Measurements from ENCODE around the gene PRDM5. TPM values are rescaled to one million over a fixed set of nuclear protein-coding genes. Genes with fewer than 3 reads are reported as not detected.

The PRDM5 gene
- total RNA-seq, 1 donor from 2014 or later, result 21.9 TPM

DNA sequence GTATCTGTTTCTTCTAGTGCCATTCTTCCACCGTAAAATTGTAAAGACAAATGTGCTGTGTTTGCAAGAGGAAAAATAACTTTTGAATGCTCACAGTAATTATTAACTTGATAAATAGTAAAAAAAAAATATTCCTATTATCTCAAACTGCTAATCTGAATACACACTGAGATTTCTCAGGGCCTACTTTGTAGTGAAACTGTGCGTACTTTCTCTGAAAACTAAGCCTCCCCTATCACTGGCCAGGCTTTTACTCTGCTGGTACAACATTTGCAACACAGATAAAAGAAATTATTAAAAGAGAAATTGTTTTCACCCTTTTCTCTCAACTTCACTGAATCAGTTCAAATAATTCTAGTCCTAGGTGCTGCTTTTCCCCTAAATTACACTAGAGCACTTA is 137.3 kb downstream of the PRDM5 start:
- Mint-ChIP-seq H3K4me1 (no peaks in the 10 kb centered on the region), H3K27ac (ENCODE audit: unreplicated experiment) (no peak overlapping the region), H3K27me3 (ENCODE audit: low read depth) (no peaks in the 10 kb centered on the region), H3K9me3 (no peaks in the 10 kb centered on the region), H3K4me3 (no peak overlapping the region), H3K36me3 (ENCODE audit: low read depth) (peaks cover 4% of the 10 kb centered on the region)
- TF ChIP-seq, protein P1, sequence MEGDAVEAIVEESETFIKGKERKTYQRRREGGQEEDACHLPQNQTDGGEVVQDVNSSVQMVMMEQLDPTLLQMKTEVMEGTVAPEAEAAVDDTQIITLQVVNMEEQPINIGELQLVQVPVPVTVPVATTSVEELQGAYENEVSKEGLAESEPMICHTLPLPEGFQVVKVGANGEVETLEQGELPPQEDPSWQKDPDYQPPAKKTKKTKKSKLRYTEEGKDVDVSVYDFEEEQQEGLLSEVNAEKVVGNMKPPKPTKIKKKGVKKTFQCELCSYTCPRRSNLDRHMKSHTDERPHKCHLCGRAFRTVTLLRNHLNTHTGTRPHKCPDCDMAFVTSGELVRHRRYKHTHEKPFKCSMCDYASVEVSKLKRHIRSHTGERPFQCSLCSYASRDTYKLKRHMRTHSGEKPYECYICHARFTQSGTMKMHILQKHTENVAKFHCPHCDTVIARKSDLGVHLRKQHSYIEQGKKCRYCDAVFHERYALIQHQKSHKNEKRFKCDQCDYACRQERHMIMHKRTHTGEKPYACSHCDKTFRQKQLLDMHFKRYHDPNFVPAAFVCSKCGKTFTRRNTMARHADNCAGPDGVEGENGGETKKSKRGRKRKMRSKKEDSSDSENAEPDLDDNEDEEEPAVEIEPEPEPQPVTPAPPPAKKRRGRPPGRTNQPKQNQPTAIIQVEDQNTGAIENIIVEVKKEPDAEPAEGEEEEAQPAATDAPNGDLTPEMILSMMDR (conservative IDR thresholded peaks at IDR 0.05), result no peak
- no peak for DNase-seq (ENCODE audit: low read depth, low spot score)

DNA sequence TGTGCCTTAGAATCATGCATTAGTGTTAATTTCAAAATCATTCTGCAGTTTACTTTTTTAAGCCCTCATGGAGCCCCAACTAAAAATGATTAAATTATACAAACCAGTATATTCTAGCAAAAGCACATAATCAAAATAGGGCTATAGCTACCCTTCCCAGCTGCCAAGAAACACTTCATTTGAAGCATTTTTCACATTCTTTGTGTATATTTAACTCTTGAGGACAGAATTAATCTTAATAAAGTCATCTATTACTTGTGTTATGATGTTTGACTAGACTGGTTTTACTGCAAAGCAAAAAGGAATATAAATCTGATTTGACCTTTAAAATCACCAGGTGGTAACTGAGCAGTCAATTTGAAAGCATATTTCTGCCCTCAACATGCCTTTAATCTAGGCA is 145.1 kb downstream of the PRDM5 start:
- DNase-seq (ENCODE audit: low read depth, low spot score), result no peak
- Mint-ChIP-seq H3K27ac (ENCODE audit: unreplicated experiment) (no peak overlapping the region), H3K9me3 (no peaks in the 10 kb centered on the region), H3K4me1 (no peaks in the 10 kb centered on the region), H3K4me3 (no peak overlapping the region), H3K36me3 (ENCODE audit: low read depth) (no peaks in the 10 kb centered on the region), H3K27me3 (ENCODE audit: low read depth) (no peaks in the 10 kb centered on the region)
- TF ChIP-seq, protein P1 (conservative IDR thresholded peaks at IDR 0.05), result no peak

DNA sequence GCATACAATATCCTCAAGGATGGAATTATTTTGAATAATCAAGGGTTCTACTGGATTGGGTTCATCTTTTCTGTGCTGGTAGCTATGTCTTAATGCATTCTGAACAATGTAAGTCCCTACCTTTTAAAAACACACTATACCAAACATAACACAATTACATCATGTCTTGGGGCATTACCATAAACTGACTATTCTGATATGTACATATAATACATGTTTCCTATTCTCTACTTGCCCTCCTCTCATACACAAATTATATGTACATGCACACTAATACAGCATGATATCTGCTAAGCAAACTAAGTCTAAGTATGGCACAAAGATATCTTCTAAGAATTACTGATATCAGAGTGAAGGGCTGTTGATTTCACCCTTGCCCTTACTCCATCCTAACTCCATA is 147.1 kb downstream of the PRDM5 start:
- no peak overlapping the region for H3K27ac Mint-ChIP-seq (ENCODE audit: unreplicated experiment)
- no peaks in the 10 kb centered on the region for H3K27me3 Mint-ChIP-seq (ENCODE audit: low read depth)
- peaks cover 6% of the 10 kb centered on the region for H3K9me3 Mint-ChIP-seq
- TF ChIP-seq, protein P1 (conservative IDR thresholded peaks at IDR 0.05), result no peak
- H3K4me3 Mint-ChIP-seq, result no peak overlapping the region
- peaks cover 6% of the 10 kb centered on the region for H3K36me3 Mint-ChIP-seq (ENCODE audit: low read depth)
- DNase-seq (ENCODE audit: low read depth, low spot score), result no peak
- H3K4me1 Mint-ChIP-seq, result no peaks in the 10 kb centered on the region

DNA sequence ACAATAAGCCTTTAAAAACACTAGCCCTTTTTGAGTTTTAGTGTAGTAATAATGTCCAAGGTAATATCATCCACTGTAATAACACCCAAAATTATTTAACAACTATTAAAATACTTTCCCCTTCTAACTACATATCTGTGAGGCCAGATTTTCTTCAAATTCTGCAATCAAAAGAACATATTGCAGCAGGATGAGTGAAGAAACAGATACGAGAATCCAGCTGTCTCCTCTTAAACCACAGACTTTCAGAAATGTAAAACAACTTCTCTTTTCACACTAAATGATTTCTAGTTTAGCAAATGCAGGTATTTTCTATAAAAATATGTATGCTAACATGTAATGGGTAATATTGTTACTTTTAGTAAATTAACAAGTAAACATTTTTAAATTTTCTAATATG is 148.9 kb downstream of the PRDM5 start:
- TF ChIP-seq, protein P1 (conservative IDR thresholded peaks at IDR 0.05), result no peak
- peaks cover 8% of the 10 kb centered on the region for H3K36me3 Mint-ChIP-seq (ENCODE audit: low read depth)
- H3K4me1 Mint-ChIP-seq, result no peaks in the 10 kb centered on the region
- no peaks in the 10 kb centered on the region for H3K27me3 Mint-ChIP-seq (ENCODE audit: low read depth)
- no peak for DNase-seq (ENCODE audit: low read depth, low spot score)
- no peak overlapping the region for H3K27ac Mint-ChIP-seq (ENCODE audit: unreplicated experiment)
- H3K4me3 Mint-ChIP-seq, result no peak overlapping the region
- H3K9me3 Mint-ChIP-seq, result peaks cover 6% of the 10 kb centered on the region

DNA sequence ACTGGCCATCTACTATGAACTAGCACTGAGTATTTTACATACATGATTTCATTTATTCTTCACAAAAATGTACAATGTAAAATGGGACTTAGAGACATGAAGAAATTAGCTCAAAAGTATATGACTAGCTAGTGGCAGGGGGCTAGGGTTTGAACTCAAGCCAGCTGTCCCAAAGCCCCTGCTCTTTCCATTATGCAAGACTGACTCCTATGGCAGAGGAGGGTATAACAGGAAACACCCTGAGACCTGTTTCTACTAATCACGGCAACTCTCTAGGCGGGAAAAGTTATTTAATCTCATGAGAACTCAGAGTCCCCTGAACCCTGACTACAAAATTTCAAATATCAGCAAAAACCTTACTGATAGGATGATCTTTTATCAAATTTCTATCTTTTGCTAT is 150.6 kb downstream of the PRDM5 start:
- Mint-ChIP-seq H3K4me1 (no peaks in the 10 kb centered on the region), H3K9me3 (peaks cover 10% of the 10 kb centered on the region), H3K36me3 (ENCODE audit: low read depth) (peaks cover 13% of the 10 kb centered on the region), H3K4me3 (no peak overlapping the region), H3K27ac (ENCODE audit: unreplicated experiment) (no peak overlapping the region), H3K27me3 (ENCODE audit: low read depth) (no peaks in the 10 kb centered on the region)
- no peak for DNase-seq (ENCODE audit: low read depth, low spot score)
- TF ChIP-seq, protein P1 (conservative IDR thresholded peaks at IDR 0.05), result no peak

DNA sequence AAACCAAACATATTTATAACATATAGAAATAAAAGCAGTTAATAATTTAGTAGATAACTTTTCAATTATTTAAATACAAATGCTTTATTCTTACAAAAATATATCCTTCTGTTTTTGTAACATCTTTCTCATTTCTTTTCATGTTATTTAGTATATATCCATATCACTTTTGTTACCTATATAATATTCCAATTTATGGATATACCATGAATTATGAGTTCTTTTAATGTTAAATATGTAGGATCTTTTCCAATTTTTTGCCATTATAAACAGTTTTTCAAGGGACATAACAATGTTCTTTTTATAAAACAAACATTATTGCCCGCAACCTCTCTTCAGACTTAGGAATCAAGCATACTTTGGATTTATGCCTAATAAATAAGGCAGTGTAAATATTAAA is 151.6 kb downstream of the PRDM5 start:
- Mint-ChIP-seq H3K4me1 (no peaks in the 10 kb centered on the region), H3K27me3 (ENCODE audit: low read depth) (no peaks in the 10 kb centered on the region), H3K36me3 (ENCODE audit: low read depth) (peaks cover 15% of the 10 kb centered on the region), H3K4me3 (no peak overlapping the region), H3K27ac (ENCODE audit: unreplicated experiment) (no peak overlapping the region), H3K9me3 (peaks cover 10% of the 10 kb centered on the region)
- DNase-seq (ENCODE audit: low read depth, low spot score), result no peak
- TF ChIP-seq, protein P1 (conservative IDR thresholded peaks at IDR 0.05), result no peak

Measured in neural crest cell (in vitro differentiated cells).